ENCODE measurements around the gene ZDHHC18.
"Not testable (repeated sequence)": the region's sequence is repeated elsewhere in the genome, so short reads cannot be mapped to it uniquely, and the experiment has no call there.

The ZDHHC18 gene

GRCh38 chr1:26791626-26792025 is 34.9 kb upstream of the ZDHHC18 start:
- DNase-seq = no peak

GRCh38 chr1:26792924-26793323 is 33.6 kb upstream of the ZDHHC18 start:
- DNase-seq = no peak

GRCh38 chr1:26794391-26794790 is 32.1 kb upstream of the ZDHHC18 start:
- no peak for DNase-seq

GRCh38 chr1:26797627-26798026 is 28.9 kb upstream of the ZDHHC18 start:
- DNase-seq = no peak

- DNase-seq = peak; percentile 68
Observed at GRCh38 chr1:26799479-26800142, 26.9 kb upstream of the ZDHHC18 start.

GRCh38 chr1:26803932-26804331 is 22.6 kb upstream of the ZDHHC18 start:
- DNase-seq = not testable (repeated sequence)

- DNase-seq = peak; percentile 48
Observed at GRCh38 chr1:26810105-26810504, 16.4 kb upstream of the ZDHHC18 start.

- no peak for DNase-seq
Observed at GRCh38 chr1:26811057-26811456, 15.4 kb upstream of the ZDHHC18 start.

GRCh38 chr1:26811708-26812107 is 14.8 kb upstream of the ZDHHC18 start:
- no peak for DNase-seq

- no peak for DNase-seq
Observed at GRCh38 chr1:26814377-26814776, 12.1 kb upstream of the ZDHHC18 start.

- no peak for DNase-seq
Observed at GRCh38 chr1:26814893-26815292, 11.6 kb upstream of the ZDHHC18 start.

GRCh38 chr1:26820784-26821269 is 5.7 kb upstream of the ZDHHC18 start:
- no peak for DNase-seq

- no peak for DNase-seq
Observed at GRCh38 chr1:26822737-26823395, 3.6 kb upstream of the ZDHHC18 start.

- no peak for DNase-seq
Observed at GRCh38 chr1:26824731-26825130, 1.8 kb upstream of the ZDHHC18 start.

GRCh38 chr1:26827106-26827604 is 667 bp downstream of the ZDHHC18 start:
- DNase-seq = no peak

GRCh38 chr1:26827663-26828062 is 1.2 kb downstream of the ZDHHC18 start:
- no peak for DNase-seq

- DNase-seq = no peak
Observed at GRCh38 chr1:26828411-26828991, 2.0 kb downstream of the ZDHHC18 start.

GRCh38 chr1:26829184-26829911 is 2.9 kb downstream of the ZDHHC18 start:
- no peak for DNase-seq

- DNase-seq = no peak
Observed at GRCh38 chr1:26831059-26831458, 4.6 kb downstream of the ZDHHC18 start.

GRCh38 chr1:26831546-26832248 is 5.2 kb downstream of the ZDHHC18 start:
- peak; percentile 8 for DNase-seq

- DNase-seq = no peak
Observed at GRCh38 chr1:26832249-26832960, 5.9 kb downstream of the ZDHHC18 start.

All from HCEC 1CT (cell line).